LNCaP clone FGC (cell line): Measurements from ENCODE around the gene NKAIN2.

Experiments
- DNase-seq: peaks from one replicate; pipeline ENCODE4 v3.0.0-alpha.2; 2011; ENCODE audit warnings: low read depth
- H3K4me3 ChIP-seq: 2 replicates; pipeline ENCODE4 v1.5.1; 2011; ENCODE audit warnings: mild to moderate bottlenecking, low read depth, low read length, control low read depth
- TF ChIP-seq, protein P1 (sequence below): IDR thresholded peaks from 2 replicates; pipeline ENCODE4 v1.5.1; 2012; ENCODE audit warnings: mild to moderate bottlenecking; ENCODE audit not compliant: control insufficient read depth, insufficient read depth; ENCODE audit errors: extremely low read depth

NKAIN2 gene

DNA sequence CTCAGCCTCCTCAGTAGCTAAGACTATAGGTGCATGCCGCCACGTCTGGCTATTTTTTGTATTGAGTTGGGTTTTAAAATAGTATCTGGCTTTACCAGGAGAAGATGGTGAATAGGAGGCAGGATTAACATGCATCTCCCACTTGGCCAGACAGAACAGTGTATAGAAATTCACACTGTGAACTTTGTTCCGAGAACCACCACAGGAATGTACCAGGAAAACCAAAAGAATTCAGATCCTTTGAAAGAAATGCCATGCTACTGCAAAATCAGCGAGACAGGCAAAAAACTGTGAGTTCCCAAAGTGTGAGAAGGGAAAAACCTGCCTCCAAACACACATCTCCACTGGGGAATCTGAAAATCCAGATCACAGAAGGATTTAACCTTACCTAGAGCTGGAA, 327.6 kb downstream of the NKAIN2 start:
- TF ChIP-seq, protein P1, sequence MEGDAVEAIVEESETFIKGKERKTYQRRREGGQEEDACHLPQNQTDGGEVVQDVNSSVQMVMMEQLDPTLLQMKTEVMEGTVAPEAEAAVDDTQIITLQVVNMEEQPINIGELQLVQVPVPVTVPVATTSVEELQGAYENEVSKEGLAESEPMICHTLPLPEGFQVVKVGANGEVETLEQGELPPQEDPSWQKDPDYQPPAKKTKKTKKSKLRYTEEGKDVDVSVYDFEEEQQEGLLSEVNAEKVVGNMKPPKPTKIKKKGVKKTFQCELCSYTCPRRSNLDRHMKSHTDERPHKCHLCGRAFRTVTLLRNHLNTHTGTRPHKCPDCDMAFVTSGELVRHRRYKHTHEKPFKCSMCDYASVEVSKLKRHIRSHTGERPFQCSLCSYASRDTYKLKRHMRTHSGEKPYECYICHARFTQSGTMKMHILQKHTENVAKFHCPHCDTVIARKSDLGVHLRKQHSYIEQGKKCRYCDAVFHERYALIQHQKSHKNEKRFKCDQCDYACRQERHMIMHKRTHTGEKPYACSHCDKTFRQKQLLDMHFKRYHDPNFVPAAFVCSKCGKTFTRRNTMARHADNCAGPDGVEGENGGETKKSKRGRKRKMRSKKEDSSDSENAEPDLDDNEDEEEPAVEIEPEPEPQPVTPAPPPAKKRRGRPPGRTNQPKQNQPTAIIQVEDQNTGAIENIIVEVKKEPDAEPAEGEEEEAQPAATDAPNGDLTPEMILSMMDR, result no peak
- H3K4me3 ChIP-seq, result no peak overlapping the region
- no peak for DNase-seq

DNA sequence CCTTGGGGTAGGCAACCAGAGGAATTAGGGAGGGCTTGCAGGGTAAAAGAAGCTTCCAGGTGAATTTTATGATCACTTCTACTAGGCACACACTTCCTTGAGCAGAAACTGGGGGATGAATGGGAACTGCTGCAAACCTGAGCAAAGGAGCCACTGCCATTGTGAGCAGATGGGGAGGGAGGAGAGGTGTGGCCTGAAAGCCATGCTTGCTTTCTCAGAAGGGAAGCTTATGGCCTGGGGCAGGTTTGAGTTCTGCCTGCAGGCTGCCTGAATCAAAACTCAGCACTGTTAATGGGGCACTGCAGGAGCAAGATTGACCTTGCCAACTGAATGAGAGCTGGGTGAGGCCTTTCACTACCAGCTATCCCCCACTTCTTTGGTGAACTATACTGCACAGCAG, 328.1 kb downstream of the NKAIN2 start:
- no peak for DNase-seq
- TF ChIP-seq, protein P1, result no peak
- no peak overlapping the region for H3K4me3 ChIP-seq

DNA sequence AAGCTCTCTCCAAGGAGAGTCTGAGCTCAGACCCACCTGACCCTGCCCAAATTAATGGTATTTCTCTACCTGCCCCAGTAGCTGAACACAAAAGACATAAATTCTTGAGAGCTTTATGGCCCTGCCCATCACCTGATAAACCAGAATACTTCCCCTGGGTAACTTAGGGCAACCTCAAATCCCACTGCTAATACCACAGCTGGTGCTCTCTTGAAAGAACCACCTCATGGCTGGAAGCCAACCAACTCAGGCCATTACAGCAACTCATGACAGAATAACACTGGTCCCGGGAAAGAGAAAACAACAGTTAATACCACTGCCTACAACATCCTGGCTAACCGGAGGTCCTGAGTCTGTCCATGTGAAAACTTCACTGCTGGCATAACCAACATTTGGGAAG, 328.6 kb downstream of the NKAIN2 start:
- no peak for DNase-seq
- TF ChIP-seq, protein P1, result no peak

DNA sequence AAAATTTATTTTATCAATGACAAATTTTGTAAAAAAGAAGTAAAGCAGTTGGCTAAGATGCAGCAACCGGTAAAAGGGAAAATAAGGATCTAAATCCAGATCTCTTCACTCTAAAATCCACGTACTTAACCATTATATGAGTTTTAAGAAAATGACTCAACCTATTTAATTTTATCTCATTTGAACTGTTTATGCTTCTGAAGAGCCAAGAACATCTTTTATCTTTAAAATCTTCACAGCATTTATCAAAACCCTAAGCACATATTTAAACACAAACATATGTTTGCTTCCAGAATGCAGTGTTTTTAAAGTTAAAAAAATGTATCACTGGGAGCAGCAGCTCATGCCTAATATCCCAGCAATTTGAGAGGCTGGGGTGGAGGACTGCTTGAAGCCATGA, 339.2 kb downstream of the NKAIN2 start:
- TF ChIP-seq, protein P1, result no peak
- DNase-seq, result no peak
- no peak overlapping the region for H3K4me3 ChIP-seq

More for the DNA sequence above, 328.6 kb downstream of the NKAIN2 start:
- H3K4me3 ChIP-seq, result no peak overlapping the region

DNA sequence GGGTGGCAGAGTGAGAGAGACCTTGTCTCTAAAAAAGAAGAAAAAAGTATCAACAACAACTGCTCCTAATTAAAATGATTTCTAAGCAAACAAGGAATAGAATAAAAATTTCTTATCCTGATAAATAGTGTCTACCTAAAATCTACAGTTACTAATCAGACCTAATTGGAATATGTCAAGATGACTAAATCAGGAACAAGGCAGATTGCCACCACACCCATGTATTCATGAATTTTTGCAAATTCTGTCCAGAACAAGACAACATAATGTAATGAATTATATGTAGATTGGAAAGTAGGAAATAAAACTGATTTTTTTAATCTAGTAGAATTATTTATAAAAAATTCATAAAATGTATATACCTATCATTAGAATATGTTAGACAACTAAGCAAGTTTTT, 339.8 kb downstream of the NKAIN2 start:
- TF ChIP-seq, protein P1, result no peak
- H3K4me3 ChIP-seq, result no peak overlapping the region
- DNase-seq, result no peak

DNA sequence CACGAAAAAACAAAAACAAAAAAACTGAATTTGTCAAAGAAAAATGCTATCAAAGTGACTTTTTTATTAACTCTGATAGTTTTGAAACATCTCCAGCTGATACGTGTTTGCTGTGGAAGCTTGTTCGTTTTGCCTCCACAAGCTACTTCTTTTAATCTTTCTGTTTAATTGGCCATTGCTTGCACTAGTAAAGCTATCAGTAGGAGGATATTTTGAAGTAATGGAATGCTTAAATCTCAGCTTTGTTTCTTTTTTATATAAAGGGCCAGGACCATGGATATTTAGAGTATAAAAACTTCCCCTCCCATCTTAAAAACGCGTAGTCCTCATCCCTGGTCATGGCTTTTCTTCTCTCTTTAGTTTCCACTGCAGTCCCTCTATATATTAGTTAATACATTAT, 344.0 kb downstream of the NKAIN2 start:
- no peak for DNase-seq

More for the DNA sequence above, 344.0 kb downstream of the NKAIN2 start:
- H3K4me3 ChIP-seq, result no peak overlapping the region
- TF ChIP-seq, protein P1, result no peak
